ENCODE data around the gene PRKCSH.

PRKCSH gene

GRCh38 chr19:11435057-11435832, at the start of gene PRKCSH, which contains the start of gene ODAD3:
TSS of gene PRKCSH (plus strand) at chr19:11435635. CDS start at chr19:11436118, 483 bp downstream.
TSS of gene ODAD3 (minus strand) at chr19:11435121. CDS start at chr19:11435016, 105 bp downstream.
- Histone ChIP-seq H3K9ac (ENCODE audit: low read length) (peak within 1 kb of the TSS; percentile 97), H3K9me3 (ENCODE audit: control insufficient read depth, low read length) (no peaks in the 10 kb centered on the region), H3K27me3 (replicated peaks; ENCODE audit: control insufficient read depth, insufficient read depth, low read length) (no peaks in the 10 kb centered on the region), H3K4me1 (ENCODE audit: control insufficient read depth, insufficient read depth, low read length) (peaks cover 13% of the 10 kb centered on the region), H3K36me3 (ENCODE audit: control insufficient read depth, insufficient read depth, low read length, severe bottlenecking) (peaks cover 9% of the 10 kb centered on the region), H3K4me3 (ENCODE audit: low read length) (peak within 1 kb of the TSS; percentile 99)
- peak; percentile 99 for DNase-seq (ENCODE audit: low read depth)

- peaks cover 9% of the 10 kb centered on the region for H3K27me3 ChIP-seq (replicated peaks; ENCODE audit: control insufficient read depth, insufficient read depth, low read length)
- no peaks in the 10 kb centered on the region for H3K36me3 ChIP-seq (ENCODE audit: control insufficient read depth, insufficient read depth, low read length, severe bottlenecking)
- peaks cover 7% of the 10 kb centered on the region for H3K9me3 ChIP-seq (ENCODE audit: control insufficient read depth, low read length)
- H3K4me3 ChIP-seq (ENCODE audit: low read length) = no peak overlapping the region
- H3K4me1 ChIP-seq (ENCODE audit: control insufficient read depth, insufficient read depth, low read length) = no peaks in the 10 kb centered on the region
- DNase-seq (ENCODE audit: low read depth) = no peak
- H3K9ac ChIP-seq (ENCODE audit: low read length) = no peak overlapping the region
Measured at GRCh38 chr19:11387162-11388034, 48.0 kb upstream of the PRKCSH start.

GRCh38 chr19:11390359-11390758, 45.1 kb upstream of the PRKCSH start:
- H3K9me3 ChIP-seq (ENCODE audit: control insufficient read depth, low read length) = peaks cover 7% of the 10 kb centered on the region
- peaks cover 3% of the 10 kb centered on the region for H3K27me3 ChIP-seq (replicated peaks; ENCODE audit: control insufficient read depth, insufficient read depth, low read length)
- no peaks in the 10 kb centered on the region for H3K4me1 ChIP-seq (ENCODE audit: control insufficient read depth, insufficient read depth, low read length)
- no peaks in the 10 kb centered on the region for H3K36me3 ChIP-seq (ENCODE audit: control insufficient read depth, insufficient read depth, low read length, severe bottlenecking)
- H3K4me3 ChIP-seq (ENCODE audit: low read length) = no peak overlapping the region
- no peak for DNase-seq (ENCODE audit: low read depth)
- no peak overlapping the region for H3K9ac ChIP-seq (ENCODE audit: low read length)

- peaks cover 7% of the 10 kb centered on the region for H3K9me3 ChIP-seq (ENCODE audit: control insufficient read depth, low read length)
Measured at GRCh38 chr19:11390933-11391680, 44.3 kb upstream of the PRKCSH start.

GRCh38 chr19:11397089-11397610, 38.3 kb upstream of the PRKCSH start:
- Histone ChIP-seq H3K4me3 (ENCODE audit: low read length) (no peak overlapping the region), H3K9ac (ENCODE audit: low read length) (no peak overlapping the region), H3K9me3 (ENCODE audit: control insufficient read depth, low read length) (no peaks in the 10 kb centered on the region), H3K4me1 (ENCODE audit: control insufficient read depth, insufficient read depth, low read length) (no peaks in the 10 kb centered on the region), H3K27me3 (replicated peaks; ENCODE audit: control insufficient read depth, insufficient read depth, low read length) (peaks cover 3% of the 10 kb centered on the region), H3K36me3 (ENCODE audit: control insufficient read depth, insufficient read depth, low read length, severe bottlenecking) (no peaks in the 10 kb centered on the region)
- DNase-seq (ENCODE audit: low read depth) = no peak

More at GRCh38 chr19:11390933-11391680, 44.3 kb upstream of the PRKCSH start:
- H3K4me3 ChIP-seq (ENCODE audit: low read length) = no peak overlapping the region
- no peaks in the 10 kb centered on the region for H3K4me1 ChIP-seq (ENCODE audit: control insufficient read depth, insufficient read depth, low read length)
- DNase-seq (ENCODE audit: low read depth) = no peak
- no peaks in the 10 kb centered on the region for H3K36me3 ChIP-seq (ENCODE audit: control insufficient read depth, insufficient read depth, low read length, severe bottlenecking)
- H3K27me3 ChIP-seq (replicated peaks; ENCODE audit: control insufficient read depth, insufficient read depth, low read length) = peaks cover 3% of the 10 kb centered on the region
- no peak overlapping the region for H3K9ac ChIP-seq (ENCODE audit: low read length)

GRCh38 chr19:11399667-11400066, 35.8 kb upstream of the PRKCSH start:
- Histone ChIP-seq H3K9me3 (ENCODE audit: control insufficient read depth, low read length) (no peaks in the 10 kb centered on the region), H3K4me3 (ENCODE audit: low read length) (no peak overlapping the region), H3K27me3 (replicated peaks; ENCODE audit: control insufficient read depth, insufficient read depth, low read length) (peaks cover 3% of the 10 kb centered on the region), H3K36me3 (ENCODE audit: control insufficient read depth, insufficient read depth, low read length, severe bottlenecking) (no peaks in the 10 kb centered on the region), H3K9ac (ENCODE audit: low read length) (no peak overlapping the region), H3K4me1 (ENCODE audit: control insufficient read depth, insufficient read depth, low read length) (no peaks in the 10 kb centered on the region)
- no peak for DNase-seq (ENCODE audit: low read depth)

GRCh38 chr19:11400798-11401197, 34.6 kb upstream of the PRKCSH start:
- Histone ChIP-seq H3K4me1 (ENCODE audit: control insufficient read depth, insufficient read depth, low read length) (no peaks in the 10 kb centered on the region), H3K4me3 (ENCODE audit: low read length) (no peak overlapping the region), H3K27me3 (replicated peaks; ENCODE audit: control insufficient read depth, insufficient read depth, low read length) (no peaks in the 10 kb centered on the region), H3K36me3 (ENCODE audit: control insufficient read depth, insufficient read depth, low read length, severe bottlenecking) (no peaks in the 10 kb centered on the region), H3K9me3 (ENCODE audit: control insufficient read depth, low read length) (no peaks in the 10 kb centered on the region), H3K9ac (ENCODE audit: low read length) (no peak overlapping the region)
- no peak for DNase-seq (ENCODE audit: low read depth)

GRCh38 chr19:11401808-11402543, 33.5 kb upstream of the PRKCSH start:
- Histone ChIP-seq H3K4me1 (ENCODE audit: control insufficient read depth, insufficient read depth, low read length) (no peaks in the 10 kb centered on the region), H3K4me3 (ENCODE audit: low read length) (no peak overlapping the region), H3K36me3 (ENCODE audit: control insufficient read depth, insufficient read depth, low read length, severe bottlenecking) (no peaks in the 10 kb centered on the region), H3K9me3 (ENCODE audit: control insufficient read depth, low read length) (no peaks in the 10 kb centered on the region), H3K27me3 (replicated peaks; ENCODE audit: control insufficient read depth, insufficient read depth, low read length) (peaks cover 5% of the 10 kb centered on the region), H3K9ac (ENCODE audit: low read length) (no peak overlapping the region)
- DNase-seq (ENCODE audit: low read depth) = no peak

GRCh38 chr19:11404588-11405222, 30.7 kb upstream of the PRKCSH start:
- Histone ChIP-seq H3K9me3 (ENCODE audit: control insufficient read depth, low read length) (no peaks in the 10 kb centered on the region), H3K36me3 (ENCODE audit: control insufficient read depth, insufficient read depth, low read length, severe bottlenecking) (no peaks in the 10 kb centered on the region), H3K4me1 (ENCODE audit: control insufficient read depth, insufficient read depth, low read length) (no peaks in the 10 kb centered on the region), H3K4me3 (ENCODE audit: low read length) (no peak overlapping the region), H3K9ac (ENCODE audit: low read length) (no peak overlapping the region), H3K27me3 (replicated peaks; ENCODE audit: control insufficient read depth, insufficient read depth, low read length) (peaks cover 8% of the 10 kb centered on the region)
- DNase-seq (ENCODE audit: low read depth) = no peak

All from adipocyte (in vitro differentiated cells).